Uterus (tissue), 4 donors: ENCODE results near the gene IFITM1. TPM values are rescaled to one million over a fixed set of nuclear protein-coding genes. Genes with fewer than 3 reads are reported as not detected.
"Not testable (repeated sequence)": the region's sequence is repeated elsewhere in the genome, so short reads cannot be mapped to it uniquely, and the experiment has no call there.

Experiments
- DNase-seq, 2 donors: peaks; one replicate each; pipeline ENCODE4 v3.0.0-alpha.2; 2019 to 2020
- H3K27ac ChIP-seq, 2 donors: fragments of 200-600 bp; sonication (generic); 1 replicate in 1 of 2; 2 replicates in 1 of 2; pipeline ENCODE4 v1.5.1; 2016 to 2018
- H3K27me3 ChIP-seq, 2 donors: fragments of 200-600 bp; sonication (generic); one replicate each; pipeline ENCODE4 v1.5.1; 2018 to 2019; ENCODE audit warnings: control low read depth in 1 of 2
- H3K36me3 ChIP-seq, 2 donors: fragments of 200-600 bp; sonication (generic); one replicate each; pipeline ENCODE4 v1.5.1; 2019; ENCODE audit warnings: control low read depth in 1 of 2
- H3K4me1 ChIP-seq, 2 donors: fragments of 200-600 bp; sonication (generic); one replicate each; pipeline ENCODE4 v1.5.1; 2018 to 2019; ENCODE audit warnings: control low read depth in 1 of 2
- H3K4me3 ChIP-seq, 2 donors: fragments of 200-600 bp; sonication (generic); 1 replicate in 1 of 2; 2 replicates in 1 of 2; pipeline ENCODE4 v1.5.1; 2018 to 2019; ENCODE audit warnings: mild to moderate bottlenecking in 1 of 2
- H3K9me3 ChIP-seq, 2 donors: fragments of 200-600 bp; sonication (generic); one replicate each; pipeline ENCODE4 v1.5.1; 2019; ENCODE audit warnings: control low read depth in 1 of 2
- CTCF ChIP-seq, 4 experiments: fragments of 200-600 bp in 2 of 4; fragments of 450-650 bp in 2 of 4; sonication (generic) in 2 of 4; IDR thresholded peaks; one replicate each; pipeline ENCODE4 v1.5.1; 2016 to 2019; ENCODE audit warnings: antibody characterized with exemption in 4 of 4, mild to moderate bottlenecking in 2 of 4, moderate library complexity in 1 of 4
- POLR2A ChIP-seq, 2 donors: fragments of 450-650 bp; IDR thresholded peaks; one replicate each; pipeline ENCODE4 v1.6.1; 2016; ENCODE audit warnings: antibody characterized with exemption in 2 of 2, mild to moderate bottlenecking in 1 of 2, moderate library complexity in 1 of 2
- intact Hi-C: fragments of 100-400 bp; cut with DNase I; formaldehyde crosslinking; loops from one replicate; pipeline ENCODE4 v1.15.1; 2023; ENCODE audit warnings: low total_unique reads
- total RNA-seq, 4 donors: library from RNA; depleted of rRNA in 3 of 4; stranded (reverse); fragments of >200 nt in 3 of 4; gene quantifications; one replicate each; pipeline versions ENCODE4 v1.1.0 to v1.2.4, GENCODE V29; 2014 to 2023
- donor health status: DM: yes; HTN: yes; CAD: no.

Gene IFITM1
- total RNA-seq, 4 donors from 2014 or later, result 13.4 to 672 (median 239) TPM

GRCh38 chr11:313304-313786 is 495 bp upstream of the IFITM1 start:
- Histone ChIP-seq H3K4me3 (peak overlapping the region; percentile 45 to 61), H3K9me3 (no peaks in the 10 kb centered on the region), H3K36me3 (no peaks in the 10 kb centered on the region), H3K27me3 (no peaks in the 10 kb centered on the region), H3K4me1 (peaks cover 6 to 8% of the 10 kb centered on the region in 2 donors), H3K27ac (peak overlapping the region; percentile 91 to 99)
- no peak for TF ChIP-seq POLR2A (IDR thresholded peaks at IDR 0.05)
- no peak for TF ChIP-seq CTCF (IDR thresholded peaks at IDR 0.05)
- intact Hi-C loops, result no loop called here
- DNase-seq, result no peak

- intact Hi-C loops, DNase-seq: not testable (repeated sequence)
These were observed 675 bp downstream of the IFITM1 start for GRCh38 chr11:314554-314875.

GRCh38 chr11:315051-315481 is 1.2 kb downstream of the IFITM1 start:
- H3K4me3 ChIP-seq, result peak overlapping the region; percentile 45 to 61
- TF ChIP-seq POLR2A (IDR thresholded peaks at IDR 0.05), result no peak
- no peak for TF ChIP-seq CTCF (IDR thresholded peaks at IDR 0.05)
- H3K4me1 ChIP-seq, result peaks cover 6 to 8% of the 10 kb centered on the region in 2 donors
- DNase-seq, result no peak
- H3K27ac ChIP-seq, result peak overlapping the region; percentile 91 to 99
- H3K27me3 ChIP-seq, result no peaks in the 10 kb centered on the region
- H3K9me3 ChIP-seq, result no peaks in the 10 kb centered on the region
- no peaks in the 10 kb centered on the region for H3K36me3 ChIP-seq
- intact Hi-C loops, result no loop called here

More at GRCh38 chr11:314554-314875, 675 bp downstream of the IFITM1 start:
- peak overlapping the region; percentile 91 to 99 for H3K27ac ChIP-seq
- not testable (repeated sequence) for H3K9me3 ChIP-seq, H3K4me1 ChIP-seq, H3K36me3 ChIP-seq, H3K27me3 ChIP-seq
- H3K4me3 ChIP-seq, result peak overlapping the region; percentile 45 to 61

GRCh38 chr11:315516-315994 is 1.7 kb downstream of the IFITM1 start:
- no peaks in the 10 kb centered on the region for H3K9me3 ChIP-seq
- H3K27ac ChIP-seq, result peak overlapping the region; percentile 91 to 99
- H3K4me3 ChIP-seq, result peak overlapping the region; percentile 45 to 61
- H3K27me3 ChIP-seq, result no peaks in the 10 kb centered on the region
- DNase-seq, result no peak
- intact Hi-C loops, result no loop called here
- H3K4me1 ChIP-seq, result peaks cover 6 to 8% of the 10 kb centered on the region in 2 donors
- TF ChIP-seq CTCF (IDR thresholded peaks at IDR 0.05), result no peak
- no peak for TF ChIP-seq POLR2A (IDR thresholded peaks at IDR 0.05)
- no peaks in the 10 kb centered on the region for H3K36me3 ChIP-seq

GRCh38 chr11:316031-316701 is 2.3 kb downstream of the IFITM1 start:
- peak in 1 of 2 donors; percentile 37 for DNase-seq

More at GRCh38 chr11:316031-316701, 2.3 kb downstream of the IFITM1 start:
- peaks cover 6 to 8% of the 10 kb centered on the region in 2 donors for H3K4me1 ChIP-seq
- H3K27me3 ChIP-seq, result no peaks in the 10 kb centered on the region
- peak overlapping the region; percentile 91 to 99 for H3K27ac ChIP-seq
- no peaks in the 10 kb centered on the region for H3K36me3 ChIP-seq
- TF ChIP-seq CTCF (IDR thresholded peaks at IDR 0.05) (no peak), POLR2A (IDR thresholded peaks at IDR 0.05) (no peak)
- H3K9me3 ChIP-seq, result no peaks in the 10 kb centered on the region
- intact Hi-C loops, result no loop called here
- H3K4me3 ChIP-seq, result peak overlapping the region; percentile 45 to 61
